HG03103 (cell line): ENCODE measurements around the gene TNKS2.
"Not testable (repeated sequence)": the region's sequence is repeated elsewhere in the genome, so short reads cannot be mapped to it uniquely, and the experiment has no call there.

ENCODE experiments used
- ATAC-seq: cut with Tn5 transposase; IDR thresholded peaks from one replicate; pipeline ENCODE4 v1.9.1; 2021; ENCODE audit warnings: low read depth; ENCODE audit not compliant: unreplicated experiment

TNKS2 gene

GRCh38 chr10:91796331-91797047 lies 1.7 kb upstream of the TNKS2 start:
- peak; percentile 47 for ATAC-seq

GRCh38 chr10:91797048-91797690 lies 1.1 kb upstream of the TNKS2 start:
- no peak for ATAC-seq

DNA sequence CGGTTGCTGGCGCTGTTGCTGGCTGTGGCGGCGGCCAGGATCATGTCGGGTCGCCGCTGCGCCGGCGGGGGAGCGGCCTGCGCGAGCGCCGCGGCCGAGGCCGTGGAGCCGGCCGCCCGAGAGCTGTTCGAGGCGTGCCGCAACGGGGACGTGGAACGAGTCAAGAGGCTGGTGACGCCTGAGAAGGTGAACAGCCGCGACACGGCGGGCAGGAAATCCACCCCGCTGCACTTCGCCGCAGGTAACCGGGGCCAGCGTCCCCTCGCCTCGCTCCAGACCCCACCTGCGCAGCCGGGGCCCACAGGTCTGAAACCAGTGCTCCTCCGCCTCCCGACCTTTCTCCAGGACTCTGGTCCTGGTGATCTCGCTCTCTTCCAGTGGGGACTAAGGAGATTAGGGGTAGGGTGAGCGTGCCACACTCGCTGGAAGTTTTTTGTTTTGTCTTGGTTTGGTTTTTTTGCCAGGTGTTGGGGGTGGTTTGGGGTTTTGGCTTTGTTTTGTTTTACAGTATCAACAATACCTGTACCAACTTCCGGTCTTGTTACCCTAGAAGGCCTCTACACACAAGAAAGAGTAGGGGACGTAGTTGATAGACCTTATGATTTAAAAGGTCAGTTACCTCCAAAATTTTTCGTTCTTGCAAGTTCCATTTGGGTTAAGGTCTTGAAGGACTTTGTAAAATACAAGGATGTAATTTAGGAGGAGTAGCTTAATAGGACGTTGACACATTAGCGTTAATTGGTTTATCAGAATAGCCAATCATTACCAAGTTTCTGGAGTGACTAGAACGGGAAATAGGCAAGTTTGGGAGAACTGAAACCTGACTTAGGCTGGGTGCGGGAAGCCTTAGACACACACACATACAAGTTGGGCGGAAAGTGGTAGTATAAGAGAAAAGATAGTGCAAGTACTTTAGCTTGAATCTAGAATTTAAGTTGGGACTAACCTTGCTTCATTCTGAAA lies 704 bp downstream of the TNKS2 start:
- ATAC-seq, result peak; percentile 33

DNA sequence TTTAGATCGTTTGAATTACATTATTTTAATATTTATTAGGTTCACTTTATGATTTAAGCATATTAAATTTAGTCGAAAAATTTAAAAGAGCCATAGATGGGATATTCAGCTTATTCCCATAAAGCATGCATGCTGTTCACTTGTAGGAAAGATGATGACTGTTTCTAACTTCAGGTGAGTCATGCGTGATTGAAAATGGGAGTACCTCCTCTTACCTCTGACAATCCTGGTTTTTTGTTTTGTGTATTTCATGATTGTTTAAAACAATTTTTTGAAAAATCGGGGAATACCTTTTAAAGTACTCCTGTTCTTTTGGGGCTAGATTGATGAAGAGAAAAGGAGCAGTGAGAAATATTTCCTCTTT lies 1.4 kb downstream of the TNKS2 start:
- no peak for ATAC-seq

DNA sequence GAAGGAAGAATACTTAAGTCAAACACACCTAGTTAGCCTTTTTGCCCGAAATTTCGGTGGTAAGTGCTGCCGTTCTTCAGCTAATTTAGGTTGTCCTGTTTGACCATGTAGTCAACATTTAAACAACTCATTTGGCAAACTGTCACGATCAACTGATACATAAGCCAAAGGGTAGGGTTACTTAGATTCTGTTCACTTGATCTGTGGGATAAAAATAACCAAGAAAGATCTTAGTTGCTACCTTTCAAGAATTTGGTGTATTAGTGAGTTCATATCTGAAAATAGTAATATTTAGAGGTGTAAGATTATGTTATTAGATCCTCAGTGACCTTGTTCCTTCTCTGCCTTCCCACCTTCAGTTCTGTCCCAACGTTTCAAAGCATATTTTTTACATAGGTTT lies 2.0 kb downstream of the TNKS2 start:
- ATAC-seq, result no peak

DNA sequence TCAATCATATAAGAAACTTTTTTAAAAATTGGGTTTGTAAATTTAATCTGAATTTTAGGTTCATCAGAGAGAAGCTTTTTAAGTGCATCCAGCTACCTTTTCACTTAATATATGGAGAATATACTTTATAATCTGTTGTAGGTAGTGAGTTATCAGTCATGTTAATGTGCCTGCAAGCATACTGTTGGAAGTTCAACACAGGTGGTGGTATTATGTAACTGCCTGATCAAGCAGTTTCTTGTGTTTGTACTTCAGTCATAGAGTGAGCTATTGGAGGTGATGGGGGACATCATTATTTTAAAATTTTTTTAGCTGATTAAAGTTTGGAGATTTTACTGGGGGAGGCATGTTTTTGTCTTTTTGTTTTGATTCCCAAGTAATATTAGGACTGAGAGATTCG lies 2.5 kb downstream of the TNKS2 start:
- no peak for ATAC-seq

- ATAC-seq, result no peak
Observed at GRCh38 chr10:91803386-91804125, 5.3 kb downstream of the TNKS2 start.

DNA sequence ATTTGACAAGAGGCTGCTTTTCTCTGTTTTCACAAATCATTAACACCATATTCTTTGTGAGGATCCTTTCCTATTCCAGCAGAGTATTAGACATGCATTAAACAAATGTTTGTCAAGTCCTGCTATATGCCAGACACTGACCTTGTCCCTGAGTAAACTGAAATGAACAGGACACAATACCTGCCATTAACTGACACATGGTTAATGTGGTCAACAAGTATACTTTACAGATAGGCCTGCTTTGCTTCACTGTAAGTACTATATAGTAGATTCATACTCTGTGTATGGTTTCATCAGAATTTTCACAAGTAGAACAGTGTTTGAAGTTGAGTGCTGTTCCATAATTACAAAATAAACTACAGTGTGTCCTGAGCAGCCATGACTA lies 5.9 kb downstream of the TNKS2 start:
- no peak for ATAC-seq

DNA sequence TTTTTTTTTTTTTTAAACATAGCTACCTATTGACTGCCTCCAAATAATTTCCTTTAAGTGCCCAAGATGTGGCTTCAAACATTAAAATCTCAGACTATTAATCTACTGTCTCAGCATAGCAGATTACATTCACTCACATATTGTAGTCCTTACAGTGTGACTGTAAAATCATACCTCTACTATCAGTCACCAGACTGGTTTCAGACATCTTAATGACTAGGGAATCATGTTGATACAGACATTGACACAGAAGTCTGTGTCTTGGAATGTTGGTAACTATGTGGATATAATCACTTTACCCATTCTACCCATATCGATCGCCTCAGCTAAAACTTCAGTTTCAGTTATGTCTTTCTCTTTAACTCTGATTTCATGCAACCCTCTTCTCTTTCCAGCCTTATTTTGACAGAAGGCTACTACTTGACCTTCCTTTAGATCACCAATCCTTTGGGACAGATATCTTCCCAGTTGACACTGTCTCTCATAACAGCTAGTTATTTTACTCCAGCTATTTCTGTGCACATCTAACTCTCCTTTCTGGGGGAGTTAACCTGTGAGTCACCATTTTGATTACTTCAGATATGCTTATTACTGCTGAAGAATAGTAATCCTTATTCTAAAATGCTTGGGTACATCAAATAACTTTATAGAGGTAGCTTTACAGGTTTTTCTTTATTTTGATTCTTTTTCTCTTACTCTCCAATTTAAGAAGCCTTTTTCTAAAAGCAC lies 7.0 kb downstream of the TNKS2 start:
- no peak for ATAC-seq

DNA sequence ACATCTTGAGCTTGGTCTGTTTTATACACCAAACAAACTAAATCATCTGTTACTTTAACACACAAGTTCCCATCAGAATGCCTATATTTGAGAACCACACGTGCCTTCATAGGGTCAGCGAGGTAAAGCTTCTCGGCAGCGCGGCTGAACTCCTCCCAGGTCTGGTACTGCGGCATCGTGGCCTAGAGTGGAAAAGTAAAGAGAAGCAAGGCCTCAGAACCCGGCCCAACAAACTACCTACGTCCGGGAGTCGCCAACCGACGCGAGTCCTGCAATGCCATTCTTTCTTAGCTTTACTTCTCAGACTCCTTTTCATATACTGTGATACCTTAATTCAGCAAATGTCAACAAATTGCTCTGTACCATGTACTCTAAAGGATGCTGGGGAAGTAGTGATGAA lies 9.0 kb downstream of the TNKS2 start:
- not testable (repeated sequence) for ATAC-seq

- ATAC-seq, result no peak
Observed at GRCh38 chr10:91813251-91813650, 15.0 kb downstream of the TNKS2 start.

- ATAC-seq, result no peak
Observed at GRCh38 chr10:91816981-91817380, 18.8 kb downstream of the TNKS2 start.

DNA sequence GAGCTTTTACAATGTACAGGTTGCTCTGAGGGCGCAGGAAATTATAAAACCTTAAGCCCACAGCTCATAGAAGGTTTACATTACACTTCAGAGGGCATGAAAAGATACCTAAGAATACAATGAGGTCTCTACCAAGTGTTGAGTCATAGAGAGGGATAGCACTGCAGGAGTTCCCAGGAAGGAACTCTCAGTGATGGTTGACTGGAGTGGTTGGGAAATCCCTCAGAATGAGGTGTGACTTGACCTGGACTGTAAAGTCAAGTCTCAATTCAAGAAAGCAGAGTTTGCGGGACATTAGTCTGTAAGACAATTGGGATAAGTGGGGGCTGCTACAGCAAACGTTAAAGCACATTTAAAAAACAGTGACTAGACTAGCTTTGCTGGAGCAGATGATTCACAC lies 21.9 kb downstream of the TNKS2 start:
- no peak for ATAC-seq

DNA sequence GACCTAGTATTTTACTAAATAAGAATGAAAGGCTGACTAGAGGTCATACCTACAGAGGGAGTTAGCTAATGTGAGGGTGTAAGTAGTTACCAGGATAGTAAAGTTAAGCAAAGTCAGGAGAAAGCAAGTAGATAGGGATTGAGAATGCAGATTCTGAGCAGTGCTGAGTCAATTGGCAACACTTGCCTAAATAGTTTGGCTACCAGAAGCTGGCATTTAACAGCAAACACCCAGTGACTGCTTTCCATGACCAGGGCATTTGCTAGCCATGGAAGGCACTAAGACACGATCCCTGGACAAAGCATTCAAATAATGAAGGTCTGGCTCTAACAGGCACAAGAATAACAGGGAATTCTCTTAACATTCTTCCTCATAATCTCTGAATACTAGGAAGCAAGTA lies 25.9 kb downstream of the TNKS2 start:
- no peak for ATAC-seq

GRCh38 chr10:91829268-91829667 lies 31.0 kb downstream of the TNKS2 start:
- ATAC-seq, result no peak

DNA sequence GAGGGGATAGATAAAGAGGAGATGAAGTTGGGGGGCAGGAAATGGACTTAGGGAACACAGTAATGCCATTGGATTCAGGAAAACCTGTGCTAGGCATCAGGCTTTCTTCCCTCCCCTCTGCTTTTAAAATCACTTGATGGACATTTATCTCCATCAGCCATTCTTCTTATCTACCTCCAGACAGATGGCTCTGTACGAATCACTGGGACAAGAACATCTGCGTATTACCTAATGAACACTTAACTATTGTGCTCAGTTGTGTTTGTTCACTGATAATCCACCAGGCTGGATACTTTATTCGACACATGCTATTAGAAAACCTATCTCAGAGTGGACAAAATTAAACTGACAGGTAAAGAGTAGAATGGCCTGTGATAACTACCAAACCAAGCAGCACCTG lies 40.0 kb downstream of the TNKS2 start:
- ATAC-seq, result no peak

GRCh38 chr10:91843083-91843482 lies 44.9 kb downstream of the TNKS2 start:
- ATAC-seq, result no peak

DNA sequence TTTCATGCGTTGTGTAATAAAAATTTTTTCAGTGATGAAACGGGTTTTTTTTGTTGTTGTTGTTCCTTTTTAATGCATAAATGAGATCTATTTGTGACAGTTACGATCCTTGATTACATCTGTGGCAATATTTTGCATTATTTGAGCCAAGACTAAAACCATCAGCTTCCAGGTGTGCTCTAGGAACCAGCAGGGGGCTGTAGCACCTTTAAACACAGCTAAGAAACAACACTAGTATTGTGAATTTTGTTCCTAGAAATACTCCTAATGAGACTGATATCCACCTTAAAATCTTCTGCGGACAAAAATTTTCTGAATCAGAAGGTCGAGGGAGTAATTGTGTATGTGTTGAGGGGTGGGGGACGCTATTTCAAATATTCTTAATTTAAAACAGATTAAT lies 58.4 kb downstream of the TNKS2 start:
- no peak for ATAC-seq

DNA sequence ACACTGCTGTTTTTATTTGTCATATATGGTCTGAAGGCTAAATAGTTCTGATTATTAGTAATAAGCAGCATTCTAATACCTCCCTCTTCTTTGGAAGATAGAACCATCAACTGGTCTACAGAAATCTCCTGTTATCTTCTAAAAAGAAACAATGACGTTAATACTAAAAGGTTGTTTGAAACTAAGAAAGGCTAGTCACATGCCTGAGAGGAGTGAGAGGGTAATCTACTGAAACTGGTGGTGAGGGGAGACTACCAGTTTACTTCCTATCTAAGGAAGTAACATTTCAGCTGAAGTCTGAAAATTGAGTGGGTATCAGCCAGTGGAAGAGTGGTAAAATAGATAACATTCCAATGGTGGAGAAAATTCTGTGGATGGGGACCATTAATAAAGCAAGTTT lies 62.7 kb downstream of the TNKS2 start:
- no peak for ATAC-seq

GRCh38 chr10:91864099-91864498 lies 65.9 kb downstream of the TNKS2 start:
- no peak for ATAC-seq
